Liver (tissue), 9 donors: ENCODE results near the gene PPP2R2D. TPM values are rescaled to one million over a fixed set of nuclear protein-coding genes. Genes with fewer than 3 reads are reported as not detected.

Experiments
- DNase-seq: peaks from one replicate; pipeline ENCODE4 v3.0.0-alpha.2; 2017; ENCODE audit warnings: low spot score
- H3K27ac ChIP-seq, 2 donors: one replicate each; pipeline ENCODE4 v1.7.0; 2013; ENCODE audit warnings: inconsistent platforms in 2 of 2, low read length in 2 of 2, control low read depth in 1 of 2, low read depth in 1 of 2, mild to moderate bottlenecking in 1 of 2
- H3K27me3 ChIP-seq, 4 donors: one replicate each; pipeline versions ENCODE4 v1.6.1 to v1.7.0; 2013; ENCODE audit warnings: low read length in 3 of 4, inconsistent platforms in 1 of 4, mild to moderate bottlenecking in 1 of 4, moderate library complexity in 1 of 4; ENCODE audit not compliant: control insufficient read depth in 4 of 4, insufficient read depth in 4 of 4
- H3K36me3 ChIP-seq, 4 donors: one replicate each; pipeline versions ENCODE4 v1.6.1 to v1.7.0; 2013; ENCODE audit warnings: low read length in 3 of 4, mild to moderate bottlenecking in 3 of 4, low read depth in 1 of 4, moderate library complexity in 1 of 4; ENCODE audit not compliant: control insufficient read depth in 4 of 4, insufficient read depth in 3 of 4
- H3K4me1 ChIP-seq, 4 donors: one replicate each; pipeline versions ENCODE4 v1.6.1 to v1.7.0; 2013; ENCODE audit warnings: low read length in 3 of 4, mild to moderate bottlenecking in 3 of 4, moderate library complexity in 1 of 4; ENCODE audit not compliant: control insufficient read depth in 4 of 4, insufficient read depth in 4 of 4
- H3K4me3 ChIP-seq, 3 donors: one replicate each; pipeline versions ENCODE4 v1.6.1 to v1.7.0; 2013; ENCODE audit warnings: low read length in 3 of 3, control low read depth in 1 of 3, low read depth in 1 of 3, mild to moderate bottlenecking in 1 of 3
- H3K9ac ChIP-seq, 2 donors: one replicate each; pipeline ENCODE4 v1.7.0; 2013; ENCODE audit warnings: low read length in 2 of 2, mild to moderate bottlenecking in 2 of 2, moderate library complexity in 2 of 2, control low read depth in 1 of 2, low read depth in 1 of 2
- H3K9me3 ChIP-seq, 4 donors: one replicate each; pipeline versions ENCODE4 v1.6.1 to v1.7.0; 2013; ENCODE audit warnings: low read length in 3 of 4; ENCODE audit not compliant: control insufficient read depth in 4 of 4
- FOXA1 ChIP-seq: IDR thresholded peaks from 2 replicates; pipeline ENCODE4 v1.6.1; 2016; ENCODE audit warnings: antibody characterized with exemption
- FOXA2 ChIP-seq: IDR thresholded peaks from 2 replicates; pipeline ENCODE4 v1.6.1; 2016; ENCODE audit warnings: antibody characterized with exemption
- HNF4A ChIP-seq, 2 donors: conservative IDR thresholded peaks; 2 replicates each; pipeline ENCODE4 v1.6.1; 2016; ENCODE audit warnings: antibody characterized with exemption in 2 of 2, mild to moderate bottlenecking in 2 of 2
- HNF4G ChIP-seq: IDR thresholded peaks from 2 replicates; pipeline ENCODE4 v1.6.1; 2016; ENCODE audit warnings: antibody characterized with exemption
- RXRA ChIP-seq, 2 donors: IDR thresholded peaks; 2 replicates each; pipeline ENCODE4 v1.6.1; 2017 to 2018; ENCODE audit warnings: antibody characterized with exemption in 2 of 2, mild to moderate bottlenecking in 1 of 2
- YY1 ChIP-seq: IDR thresholded peaks from 2 replicates; pipeline ENCODE4 v1.6.1; 2016; ENCODE audit warnings: antibody characterized with exemption, mild to moderate bottlenecking
- WGBS: extraction: QIAGEN DNeasy Blood & Tissue Kit; methylation state at CpG from one replicate; pipeline ENCODE4 v1.1.7; 2013; 5-methylcytosine and 5-hydroxymethylcytosine counted together
- polyA plus RNA-seq, 2 donors: library from polyadenylated mRNA; stranded (reverse) in 1 of 2; unstranded in 1 of 2; fragments of 200-250 nt in 1 of 2; fragments of >200 nt in 1 of 2; fragmentation: Nextera tagmentation in 1 of 2; extraction: Ambion mirVana in 1 of 2; gene quantifications; one replicate each; pipeline versions ENCODE4 v1.2.1 to v1.2.3, GENCODE V29; 2013 to 2015
- total RNA-seq, 2 donors: library from RNA; depleted of rRNA; stranded (reverse); fragments of >200 nt; gene quantifications; one replicate each; pipeline ENCODE4 v1.2.3, GENCODE V29; 2014
- TF ChIP-seq, protein P1 (sequence below): IDR thresholded peaks from 2 replicates; pipeline ENCODE4 v1.6.1; 2016; ENCODE audit warnings: antibody characterized with exemption
- TF ChIP-seq, protein P2 (sequence below): fragments of 150-350 bp; IDR thresholded peaks from 2 replicates; pipeline ENCODE4 v1.5.1; 2017; ENCODE audit warnings: improper control_type of control experiment, low read depth, low read length; ENCODE audit not compliant: missing input control
- TF ChIP-seq, protein P3 (sequence below): IDR thresholded peaks from 2 replicates; pipeline ENCODE4 v1.6.1; 2016; ENCODE audit warnings: antibody characterized with exemption, mild to moderate bottlenecking
- TF ChIP-seq, protein P4 (sequence below): IDR thresholded peaks from 2 replicates; pipeline ENCODE4 v1.6.1; 2016; ENCODE audit warnings: antibody characterized with exemption
- TF ChIP-seq, protein P5 (sequence below): IDR thresholded peaks from 2 replicates; pipeline ENCODE4 v1.6.1; 2016; ENCODE audit warnings: antibody characterized with exemption
- donor health status: healthy.
- donor health status: healthy.
- donor health status: healthy.
- donor health status: healthy.
- donor health status: healthy.

Gene PPP2R2D
- total and polyA plus RNA-seq, 4 donors: 5.9 to 20.5 (median 14.3) TPM

DNA sequence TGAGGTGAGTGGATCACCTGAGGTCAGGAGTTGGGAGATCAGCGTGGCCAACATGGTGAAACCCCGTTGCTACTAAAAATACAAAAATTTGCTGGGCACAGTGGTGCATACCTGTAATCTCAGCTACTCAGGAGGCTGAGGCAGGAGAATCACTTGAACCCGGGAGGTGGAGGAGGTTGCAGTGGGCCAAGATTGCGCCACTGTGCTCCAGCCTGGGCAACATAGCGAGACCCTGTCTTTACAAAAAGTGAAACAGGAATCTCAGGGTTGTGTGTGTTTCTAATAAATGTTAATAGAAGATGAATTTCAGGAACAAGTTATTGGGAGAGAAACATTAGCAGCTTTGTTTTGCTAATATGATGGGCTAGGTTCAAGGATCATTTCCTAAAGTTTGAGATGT, 19.9 kb downstream of the PPP2R2D start:
- peaks cover 0 to 3% (median 0%) of the 10 kb centered on the region in 4 donors for H3K4me1 ChIP-seq
- TF ChIP-seq HNF4A (conservative IDR thresholded peaks at IDR 0.05) (no peak), RXRA (IDR thresholded peaks at IDR 0.05) (no peak), FOXA1 (no peak), FOXA2 (no peak), HNF4G (no peak), YY1 (no peak)
- TF ChIP-seq, protein P1, sequence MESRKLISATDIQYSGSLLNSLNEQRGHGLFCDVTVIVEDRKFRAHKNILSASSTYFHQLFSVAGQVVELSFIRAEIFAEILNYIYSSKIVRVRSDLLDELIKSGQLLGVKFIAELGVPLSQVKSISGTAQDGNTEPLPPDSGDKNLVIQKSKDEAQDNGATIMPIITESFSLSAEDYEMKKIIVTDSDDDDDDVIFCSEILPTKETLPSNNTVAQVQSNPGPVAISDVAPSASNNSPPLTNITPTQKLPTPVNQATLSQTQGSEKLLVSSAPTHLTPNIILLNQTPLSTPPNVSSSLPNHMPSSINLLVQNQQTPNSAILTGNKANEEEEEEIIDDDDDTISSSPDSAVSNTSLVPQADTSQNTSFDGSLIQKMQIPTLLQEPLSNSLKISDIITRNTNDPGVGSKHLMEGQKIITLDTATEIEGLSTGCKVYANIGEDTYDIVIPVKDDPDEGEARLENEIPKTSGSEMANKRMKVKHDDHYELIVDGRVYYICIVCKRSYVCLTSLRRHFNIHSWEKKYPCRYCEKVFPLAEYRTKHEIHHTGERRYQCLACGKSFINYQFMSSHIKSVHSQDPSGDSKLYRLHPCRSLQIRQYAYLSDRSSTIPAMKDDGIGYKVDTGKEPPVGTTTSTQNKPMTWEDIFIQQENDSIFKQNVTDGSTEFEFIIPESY: no peak
- TF ChIP-seq, protein P2, sequence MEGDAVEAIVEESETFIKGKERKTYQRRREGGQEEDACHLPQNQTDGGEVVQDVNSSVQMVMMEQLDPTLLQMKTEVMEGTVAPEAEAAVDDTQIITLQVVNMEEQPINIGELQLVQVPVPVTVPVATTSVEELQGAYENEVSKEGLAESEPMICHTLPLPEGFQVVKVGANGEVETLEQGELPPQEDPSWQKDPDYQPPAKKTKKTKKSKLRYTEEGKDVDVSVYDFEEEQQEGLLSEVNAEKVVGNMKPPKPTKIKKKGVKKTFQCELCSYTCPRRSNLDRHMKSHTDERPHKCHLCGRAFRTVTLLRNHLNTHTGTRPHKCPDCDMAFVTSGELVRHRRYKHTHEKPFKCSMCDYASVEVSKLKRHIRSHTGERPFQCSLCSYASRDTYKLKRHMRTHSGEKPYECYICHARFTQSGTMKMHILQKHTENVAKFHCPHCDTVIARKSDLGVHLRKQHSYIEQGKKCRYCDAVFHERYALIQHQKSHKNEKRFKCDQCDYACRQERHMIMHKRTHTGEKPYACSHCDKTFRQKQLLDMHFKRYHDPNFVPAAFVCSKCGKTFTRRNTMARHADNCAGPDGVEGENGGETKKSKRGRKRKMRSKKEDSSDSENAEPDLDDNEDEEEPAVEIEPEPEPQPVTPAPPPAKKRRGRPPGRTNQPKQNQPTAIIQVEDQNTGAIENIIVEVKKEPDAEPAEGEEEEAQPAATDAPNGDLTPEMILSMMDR: no peak
- TF ChIP-seq, protein P3, sequence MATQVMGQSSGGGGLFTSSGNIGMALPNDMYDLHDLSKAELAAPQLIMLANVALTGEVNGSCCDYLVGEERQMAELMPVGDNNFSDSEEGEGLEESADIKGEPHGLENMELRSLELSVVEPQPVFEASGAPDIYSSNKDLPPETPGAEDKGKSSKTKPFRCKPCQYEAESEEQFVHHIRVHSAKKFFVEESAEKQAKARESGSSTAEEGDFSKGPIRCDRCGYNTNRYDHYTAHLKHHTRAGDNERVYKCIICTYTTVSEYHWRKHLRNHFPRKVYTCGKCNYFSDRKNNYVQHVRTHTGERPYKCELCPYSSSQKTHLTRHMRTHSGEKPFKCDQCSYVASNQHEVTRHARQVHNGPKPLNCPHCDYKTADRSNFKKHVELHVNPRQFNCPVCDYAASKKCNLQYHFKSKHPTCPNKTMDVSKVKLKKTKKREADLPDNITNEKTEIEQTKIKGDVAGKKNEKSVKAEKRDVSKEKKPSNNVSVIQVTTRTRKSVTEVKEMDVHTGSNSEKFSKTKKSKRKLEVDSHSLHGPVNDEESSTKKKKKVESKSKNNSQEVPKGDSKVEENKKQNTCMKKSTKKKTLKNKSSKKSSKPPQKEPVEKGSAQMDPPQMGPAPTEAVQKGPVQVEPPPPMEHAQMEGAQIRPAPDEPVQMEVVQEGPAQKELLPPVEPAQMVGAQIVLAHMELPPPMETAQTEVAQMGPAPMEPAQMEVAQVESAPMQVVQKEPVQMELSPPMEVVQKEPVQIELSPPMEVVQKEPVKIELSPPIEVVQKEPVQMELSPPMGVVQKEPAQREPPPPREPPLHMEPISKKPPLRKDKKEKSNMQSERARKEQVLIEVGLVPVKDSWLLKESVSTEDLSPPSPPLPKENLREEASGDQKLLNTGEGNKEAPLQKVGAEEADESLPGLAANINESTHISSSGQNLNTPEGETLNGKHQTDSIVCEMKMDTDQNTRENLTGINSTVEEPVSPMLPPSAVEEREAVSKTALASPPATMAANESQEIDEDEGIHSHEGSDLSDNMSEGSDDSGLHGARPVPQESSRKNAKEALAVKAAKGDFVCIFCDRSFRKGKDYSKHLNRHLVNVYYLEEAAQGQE: no peak
- TF ChIP-seq, protein P4, sequence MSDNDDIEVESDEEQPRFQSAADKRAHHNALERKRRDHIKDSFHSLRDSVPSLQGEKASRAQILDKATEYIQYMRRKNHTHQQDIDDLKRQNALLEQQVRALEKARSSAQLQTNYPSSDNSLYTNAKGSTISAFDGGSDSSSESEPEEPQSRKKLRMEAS: no peak
- WGBS: 89% methylated on average over 5 of the region's 5 CpGs
- no peaks in the 10 kb centered on the region for H3K36me3 ChIP-seq
- H3K27me3 ChIP-seq: no peaks in the 10 kb centered on the region
- DNase-seq: no peak
- H3K9me3 ChIP-seq: no peaks in the 10 kb centered on the region
- H3K27ac ChIP-seq: no peak overlapping the region
- H3K4me3 ChIP-seq: no peak overlapping the region
- H3K9ac ChIP-seq: no peak overlapping the region

DNA sequence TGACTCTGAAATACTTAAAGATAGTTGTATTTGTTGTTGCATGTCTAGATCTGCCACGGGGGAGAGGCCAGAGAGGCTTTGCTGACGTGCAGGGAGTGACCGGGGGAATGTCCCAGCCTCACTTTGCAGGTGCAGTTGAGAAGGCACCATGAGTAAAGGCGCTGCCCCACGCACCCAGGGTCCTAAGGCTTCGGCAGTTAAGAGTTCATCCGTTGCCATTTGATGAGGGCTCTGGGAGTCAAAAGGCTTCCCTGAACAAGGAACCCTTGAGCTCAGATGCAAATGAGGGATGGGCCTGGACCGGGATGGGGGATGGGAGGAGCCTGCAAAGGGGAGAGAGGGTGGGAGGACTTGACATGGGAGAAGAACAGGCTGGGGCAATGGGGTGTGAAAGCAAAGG, 20.4 kb downstream of the PPP2R2D start:
- WGBS: 79% methylated on average over 8 of the region's 8 CpGs
- H3K27ac ChIP-seq: no peak overlapping the region
- TF ChIP-seq, protein P1: no peak
- no peak for TF ChIP-seq FOXA1
- TF ChIP-seq, protein P2: no peak
- TF ChIP-seq, protein P5, sequence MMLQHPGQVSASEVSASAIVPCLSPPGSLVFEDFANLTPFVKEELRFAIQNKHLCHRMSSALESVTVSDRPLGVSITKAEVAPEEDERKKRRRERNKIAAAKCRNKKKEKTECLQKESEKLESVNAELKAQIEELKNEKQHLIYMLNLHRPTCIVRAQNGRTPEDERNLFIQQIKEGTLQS: no peak
- H3K4me3 ChIP-seq: no peak overlapping the region
- DNase-seq: no peak
- H3K4me1 ChIP-seq: peaks cover 0 to 3% (median 0%) of the 10 kb centered on the region in 4 donors
- H3K9ac ChIP-seq: no peak overlapping the region
- H3K27me3 ChIP-seq: no peaks in the 10 kb centered on the region
- no peaks in the 10 kb centered on the region for H3K9me3 ChIP-seq
- H3K36me3 ChIP-seq: no peaks in the 10 kb centered on the region
